ENCODE results near the gene UQCRC1.

The UQCRC1 gene

GRCh38 chr3:48595526-48596121 is 13.8 kb downstream of the UQCRC1 start:
- no peak for TF ChIP-seq CTCF (conservative IDR thresholded peaks at IDR 0.05; ENCODE audit: low read depth, low read length)

GRCh38 chr3:48595075-48595525 is 14.3 kb downstream of the UQCRC1 start, which contains the start of gene COL7A1:
Gene COL7A1 (minus strand): TSS chr3:48595329. CDS start chr3:48595159, 170 bp downstream.
- peak within 1 kb of the TSS; percentile 63 for H3K4me3 ChIP-seq (ENCODE audit: low read depth, low read length)
- DNase-seq (ENCODE audit: low read depth) = no peak
- TF ChIP-seq CTCF (conservative IDR thresholded peaks at IDR 0.05; ENCODE audit: low read depth, low read length) = no peak

More at GRCh38 chr3:48595526-48596121, 13.8 kb downstream of the UQCRC1 start:
- peak overlapping the region; percentile 63 for H3K4me3 ChIP-seq (ENCODE audit: low read depth, low read length)
- peak; percentile 91 for DNase-seq (ENCODE audit: low read depth)

- no peak for TF ChIP-seq CTCF (conservative IDR thresholded peaks at IDR 0.05; ENCODE audit: low read depth, low read length)
- peak overlapping the region; percentile 63 for H3K4me3 ChIP-seq (ENCODE audit: low read depth, low read length)
- peak; percentile 26 for DNase-seq (ENCODE audit: low read depth)
Measured at GRCh38 chr3:48594417-48595049, 14.9 kb downstream of the UQCRC1 start.

- no peak for TF ChIP-seq CTCF (conservative IDR thresholded peaks at IDR 0.05; ENCODE audit: low read depth, low read length)
- peak overlapping the region; percentile 63 for H3K4me3 ChIP-seq (ENCODE audit: low read depth, low read length)
- no peak for DNase-seq (ENCODE audit: low read depth)
Measured at GRCh38 chr3:48593337-48593736, 16.1 kb downstream of the UQCRC1 start.

- no peak for DNase-seq (ENCODE audit: low read depth)
- TF ChIP-seq CTCF (conservative IDR thresholded peaks at IDR 0.05; ENCODE audit: low read depth, low read length) = no peak
- H3K4me3 ChIP-seq (ENCODE audit: low read depth, low read length) = no peak overlapping the region
Measured at GRCh38 chr3:48592519-48593087, 16.8 kb downstream of the UQCRC1 start.

- no peak for TF ChIP-seq CTCF (conservative IDR thresholded peaks at IDR 0.05; ENCODE audit: low read depth, low read length)
- no peak for DNase-seq (ENCODE audit: low read depth)
- H3K4me3 ChIP-seq (ENCODE audit: low read depth, low read length) = no peak overlapping the region
Measured at GRCh38 chr3:48591886-48592518, 17.4 kb downstream of the UQCRC1 start.

Data from choroid plexus epithelial cell (primary cell).